HG02870 (cell line): ENCODE data around the gene CCL5.
A peak's percentile ranks its signal among the peaks of the same experiment; 100 is the strongest.

Source experiments
- ATAC-seq: cut with Tn5 transposase; IDR thresholded peaks from one replicate; pipeline ENCODE4 v1.9.1; 2021; ENCODE audit warnings: mild to moderate bottlenecking, moderate library complexity; ENCODE audit not compliant: unreplicated experiment

CCL5 gene

GRCh38 chr17:35879773-35880654 is at the start of gene CCL5:
TSS of gene CCL5 (minus strand) at chr17:35880360.
- peak; percentile 85 for ATAC-seq

GRCh38 chr17:35927714-35928113 is 47.6 kb upstream of the CCL5 start:
- no peak for ATAC-seq

- ATAC-seq = no peak
These were observed 43.5 kb upstream of the CCL5 start for GRCh38 chr17:35923609-35924114.

- ATAC-seq = no peak
These were observed 40.1 kb upstream of the CCL5 start for GRCh38 chr17:35920229-35920628.

GRCh38 chr17:35918665-35919064 is 38.5 kb upstream of the CCL5 start:
- ATAC-seq = no peak

GRCh38 chr17:35917519-35918213 is 37.5 kb upstream of the CCL5 start:
- ATAC-seq = no peak

- ATAC-seq = no peak
These were observed 35.2 kb upstream of the CCL5 start for GRCh38 chr17:35915153-35915964.

GRCh38 chr17:35914354-35914753 is 34.2 kb upstream of the CCL5 start:
- ATAC-seq = no peak

GRCh38 chr17:35913609-35914008 is 33.4 kb upstream of the CCL5 start:
- no peak for ATAC-seq

- ATAC-seq = no peak
These were observed 32.8 kb upstream of the CCL5 start for GRCh38 chr17:35912942-35913341.

GRCh38 chr17:35912339-35912912 is 32.3 kb upstream of the CCL5 start:
- ATAC-seq = no peak

GRCh38 chr17:35909408-35909807 is 29.2 kb upstream of the CCL5 start:
- no peak for ATAC-seq

GRCh38 chr17:35907691-35908090 is 27.5 kb upstream of the CCL5 start:
- ATAC-seq = no peak

GRCh38 chr17:35906926-35907637 is 26.9 kb upstream of the CCL5 start:
- ATAC-seq = no peak

GRCh38 chr17:35906191-35906925 is 26.2 kb upstream of the CCL5 start:
- no peak for ATAC-seq

GRCh38 chr17:35903451-35903850 is 23.3 kb upstream of the CCL5 start:
- no peak for ATAC-seq

- no peak for ATAC-seq
These were observed 21.5 kb upstream of the CCL5 start for GRCh38 chr17:35901631-35902175.

GRCh38 chr17:35900708-35901480 is 20.7 kb upstream of the CCL5 start:
- ATAC-seq = no peak
